GM12872 (cell line): ENCODE measurements around the gene IKZF5.

Experiments used
- CTCF ChIP-seq: IDR thresholded peaks from 3 replicates; pipeline ENCODE4 v1.5.1; 2011; ENCODE audit warnings: low read depth, mild to moderate bottlenecking, low read length, moderate library complexity; ENCODE audit not compliant: insufficient read depth

IKZF5 gene

GRCh38 chr10:122992031-122992585 lies 16.5 kb downstream of the IKZF5 start:
- TF ChIP-seq CTCF, result no peak

- TF ChIP-seq CTCF, result no peak
Measured at GRCh38 chr10:122990278-122990677, 18.3 kb downstream of the IKZF5 start.

- TF ChIP-seq CTCF, result no peak
Measured at GRCh38 chr10:122988501-122988900, 20.1 kb downstream of the IKZF5 start.

- TF ChIP-seq CTCF, result no peak
Measured at GRCh38 chr10:122986335-122986734, 22.3 kb downstream of the IKZF5 start.

- TF ChIP-seq CTCF, result no peak
Measured at GRCh38 chr10:122984708-122985107, 23.9 kb downstream of the IKZF5 start.

GRCh38 chr10:122983898-122984297 lies 24.7 kb downstream of the IKZF5 start:
- no peak for TF ChIP-seq CTCF

- TF ChIP-seq CTCF, result peak; percentile 45; the same call in 2 of the 3 replicates
Measured at GRCh38 chr10:122981066-122981464, 27.5 kb downstream of the IKZF5 start.
